ENCODE data around the gene CFAP97D2.

DNA sequence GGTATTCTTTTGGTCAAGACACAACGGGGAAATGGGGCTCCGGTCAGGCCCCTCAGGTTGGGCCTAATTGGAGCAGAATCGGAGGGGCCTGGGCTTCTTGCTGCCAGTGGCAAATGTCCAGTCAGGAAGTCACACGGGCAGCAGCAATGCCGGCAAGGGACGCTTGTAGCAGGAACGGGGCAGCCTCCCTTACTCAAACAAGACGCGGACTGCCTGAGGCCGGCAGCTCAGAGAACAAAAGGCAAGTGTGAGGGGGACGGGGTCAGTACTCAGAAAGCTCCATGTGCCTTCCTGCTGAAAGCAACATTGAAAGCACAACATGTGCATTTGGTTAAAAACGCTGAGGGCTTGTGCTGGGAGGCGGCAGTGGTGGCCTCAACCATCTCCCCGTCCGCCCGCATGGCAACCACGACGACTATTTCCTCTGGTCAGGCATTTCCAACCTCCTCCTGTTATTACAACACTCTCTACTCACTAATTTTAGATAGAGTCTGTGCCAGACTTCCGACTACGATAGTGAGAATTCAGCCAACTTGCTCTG, 26.2 kb upstream of the CFAP97D2 start:
- TF ChIP-seq CTCF (IDR thresholded peaks at IDR 0.05) (no peak), POLR2AphosphoS5 (IDR thresholded peaks at IDR 0.05; ENCODE audit: insufficient read depth in 1 of 2, low read depth in 1 of 2) (peak in 1 of 2 donors; percentile 36), POLR2A (IDR thresholded peaks at IDR 0.05) (no peak)

Data from vagina (tissue), 2 donors.